Body of pancreas (tissue), 4 donors: ENCODE measurements around the gene MED31. TPM values are rescaled to one million over a fixed set of nuclear protein-coding genes. Genes with fewer than 3 reads are reported as not detected.
"Not testable (repeated sequence)": the region's sequence is repeated elsewhere in the genome, so short reads cannot be mapped to it uniquely, and the experiment has no call there.

Source experiments
- ATAC-seq: fragments of 150-250 bp; one replicate; pipeline ENCODE4 v1.9.1; 2016
- DNase-seq, 4 donors: peaks; one replicate each; pipeline ENCODE4 v3.0.0-alpha.2; 2019
- H3K27ac ChIP-seq, 4 donors: fragments of 200-600 bp; sonication (generic); 1 replicate in 3 of 4; 2 replicates in 1 of 4; pipeline versions ENCODE4 v1.5.1 to v1.6.1; 2016 to 2019; ENCODE audit warnings: mild to moderate bottlenecking in 1 of 4, mixed read lengths in 1 of 4, moderate library complexity in 1 of 4
- H3K27me3 ChIP-seq, 2 donors: fragments of 200-600 bp; sonication (generic); one replicate each; pipeline ENCODE4 v1.6.0; 2016; ENCODE audit warnings: mild to moderate bottlenecking in 1 of 2
- H3K36me3 ChIP-seq, 2 donors: fragments of 200-600 bp; sonication (generic); replicated peaks in 1 of 2; 2 replicates each; pipeline ENCODE4 v1.5.1; 2016; ENCODE audit warnings: low read depth in 2 of 2; ENCODE audit not compliant: insufficient read depth in 1 of 2
- H3K4me1 ChIP-seq: fragments of 200-600 bp; sonication (generic); one replicate; pipeline ENCODE4 v1.6.0; 2016
- H3K4me3 ChIP-seq, 2 donors: fragments of 200-600 bp; sonication (generic); 1 replicate in 1 of 2; 2 replicates in 1 of 2; pipeline ENCODE4 v1.5.1; 2016 to 2019
- H3K9me3 ChIP-seq, 3 donors: fragments of 200-600 bp; sonication (generic); 1 replicate in 2 of 3; 2 replicates in 1 of 3; pipeline ENCODE4 v1.5.1; 2016
- CTCF ChIP-seq, 7 experiments: fragments of 450-650 bp in 4 of 7; fragments of 200-600 bp in 3 of 7; sonication (generic) in 3 of 7; IDR thresholded peaks; one replicate each; pipeline ENCODE4 v1.5.1; 2016 to 2019; ENCODE audit warnings: antibody characterized with exemption in 7 of 7
- POLR2A ChIP-seq, 3 donors: fragments of 450-650 bp; IDR thresholded peaks; one replicate each; pipeline ENCODE4 v1.6.1; 2016; ENCODE audit warnings: antibody characterized with exemption in 3 of 3, mild to moderate bottlenecking in 2 of 3
- WGBS, 2 donors: methylation state at CpG; one replicate each; pipeline ENCODE4 v1.1.5; 2017; 5-methylcytosine and 5-hydroxymethylcytosine counted together
- intact Hi-C: fragments of 100-400 bp; cut with DNase I; formaldehyde crosslinking; loops from one replicate; pipeline ENCODE4 v1.15.1; 2023
- total RNA-seq, 2 donors: library from RNA; depleted of rRNA; stranded (reverse); fragments of >200 nt; gene quantifications; one replicate each; pipeline ENCODE4 v1.1.0, GENCODE V29; 2016

The MED31 gene
- total RNA-seq, 2 donors from 2014 or later: 6.2 to 9.9 TPM

- no peak for TF ChIP-seq POLR2A (IDR thresholded peaks at IDR 0.05)
- TF ChIP-seq CTCF (IDR thresholded peaks at IDR 0.05): no peak
- H3K4me3 ChIP-seq: no peak overlapping the region
- intact Hi-C loops: no loop called here
- no peaks in the 10 kb centered on the region for H3K9me3 ChIP-seq
- DNase-seq (no peak), ATAC-seq (no peak)
- 80 to 82% methylated on average over 3 to 5 of the region's 5 CpGs for WGBS, 2 donors
- peaks cover 9% of the 10 kb centered on the region for H3K4me1 ChIP-seq
- H3K36me3 ChIP-seq: no peaks in the 10 kb centered on the region
- H3K27ac ChIP-seq: no peak overlapping the region
- H3K27me3 ChIP-seq: no peaks in the 10 kb centered on the region
These were observed 45.5 kb upstream of the MED31 start for GRCh38 chr17:6696906-6697305.

- peaks cover 9% of the 10 kb centered on the region for H3K4me1 ChIP-seq
- H3K9me3 ChIP-seq: no peaks in the 10 kb centered on the region
- ATAC-seq (no peak), DNase-seq (no peak)
- WGBS, 2 donors: 70 to 76% methylated on average over 13 of the region's 13 CpGs
- H3K4me3 ChIP-seq: no peak overlapping the region
- H3K27ac ChIP-seq: no peak overlapping the region
- TF ChIP-seq CTCF (IDR thresholded peaks at IDR 0.05): no peak
- no peak for TF ChIP-seq POLR2A (IDR thresholded peaks at IDR 0.05)
- H3K27me3 ChIP-seq: no peaks in the 10 kb centered on the region
- intact Hi-C loops: no loop called here
- no peaks in the 10 kb centered on the region for H3K36me3 ChIP-seq
These were observed 44.2 kb upstream of the MED31 start for GRCh38 chr17:6695565-6695964.

GRCh38 chr17:6695051-6695450 lies 43.6 kb upstream of the MED31 start:
- peaks cover 4% of the 10 kb centered on the region for H3K4me1 ChIP-seq
- 72 to 94% methylated on average over 2 of the region's 2 CpGs for WGBS, 2 donors
- no peak for TF ChIP-seq CTCF (IDR thresholded peaks at IDR 0.05)
- no peak for TF ChIP-seq POLR2A (IDR thresholded peaks at IDR 0.05)
- intact Hi-C loops: no loop called here
- DNase-seq: no peak
- ATAC-seq: no peak
- H3K4me3 ChIP-seq: no peak overlapping the region
- no peaks in the 10 kb centered on the region for H3K9me3 ChIP-seq
- no peak overlapping the region for H3K27ac ChIP-seq
- no peaks in the 10 kb centered on the region for H3K27me3 ChIP-seq
- H3K36me3 ChIP-seq: no peaks in the 10 kb centered on the region

- intact Hi-C loops, H3K27me3 ChIP-seq, H3K27ac ChIP-seq, H3K4me1 ChIP-seq, H3K9me3 ChIP-seq, ATAC-seq, H3K36me3 ChIP-seq, DNase-seq, H3K4me3 ChIP-seq: not testable (repeated sequence)
- 53 to 56% methylated on average over 6 of the region's 6 CpGs for WGBS, 2 donors
These were observed 40.6 kb upstream of the MED31 start for GRCh38 chr17:6691958-6692357.

GRCh38 chr17:6691546-6691945 lies 40.1 kb upstream of the MED31 start:
- Histone ChIP-seq H3K36me3 (no peaks in the 10 kb centered on the region), H3K27me3 (no peaks in the 10 kb centered on the region), H3K27ac (no peak overlapping the region), H3K4me3 (no peak overlapping the region), H3K9me3 (no peaks in the 10 kb centered on the region), H3K4me1 (no peaks in the 10 kb centered on the region)
- WGBS, 2 donors: 54 to 66% methylated on average over 3 of the region's 3 CpGs
- intact Hi-C loops: no loop called here
- ATAC-seq (no peak), DNase-seq (no peak)
- TF ChIP-seq CTCF (IDR thresholded peaks at IDR 0.05) (no peak), POLR2A (IDR thresholded peaks at IDR 0.05) (no peak)
